HCT116 (cell line): ENCODE data around the gene PRR29. TPM values are rescaled to one million over a fixed set of nuclear protein-coding genes. Genes with fewer than 3 reads are reported as not detected.

Experiments
- ATAC-seq: fragments of 200-7000 bp; cut with Tn5 transposase; 2 replicates; pipeline ENCODE4 v1.9.1; 2020; ENCODE audit warnings: mild to moderate bottlenecking, moderate library complexity
- BruUV-seq: library from RNA; stranded (reverse); fragments of 400-500 nt; replicated peaks from 2 replicates; lab custom pipeline; 2021; lab: Mats Ljungman, UMichigan
- CTCF ChIA-PET: fragments of 300-600 bp; sonication (Branson Sonifier 250); formaldehyde crosslinking; loops from one replicate; lab custom pipeline; 2021; ENCODE audit warnings: antibody characterized with exemption; lab: Charles Lee
- POLR2A ChIA-PET: fragments of 300-600, 350-600 bp; sonication (Branson Sonifier 250); formaldehyde crosslinking; loops from one replicate; lab custom pipeline; 2021; ENCODE audit warnings: antibody characterized with exemption; lab: Charles Lee
- RAD21 ChIA-PET, 2 experiments: fragments of 300-600 bp; sonication (Branson Sonifier 250); formaldehyde crosslinking; loops; one replicate each; lab custom pipeline; 2023; ENCODE audit warnings: low total read pairs in 2 of 2; ENCODE audit not compliant: uncharacterized antibody in 2 of 2, unreplicated experiment in 2 of 2, low non-redundant PET in 1 of 2; lab: Charles Lee
- DNase-seq: peaks from one replicate; pipeline ENCODE4 v3.0.0-alpha.2; 2010; ENCODE audit warnings: low read depth, low spot score
- H2AFZ ChIP-seq: fragments of 200-600 bp; shearing (Covaris generic), sonication (generic); 2 replicates; pipeline ENCODE4 v1.6.1; 2017; ENCODE audit warnings: low read depth, mixed run types, mixed read lengths, antibody characterized with exemption, low read length; ENCODE audit not compliant: poor library complexity, severe bottlenecking
- H3K27ac ChIP-seq: 2 replicates; pipeline ENCODE4 v1.5.1; 2012; ENCODE audit warnings: low read depth, low read length
- H3K27me3 ChIP-seq: fragments of 200-600 bp; sonication (generic); 2 replicates; pipeline ENCODE4 v1.6.1; 2016; ENCODE audit warnings: mixed run types, low read length, mixed read lengths; ENCODE audit not compliant: insufficient read depth
- H3K36me3 ChIP-seq, 2 experiments: fragments of 200-500 bp in 1 of 2; fragments of 200-600 bp in 1 of 2; sonication (Bioruptor generic) in 1 of 2; sonication (generic) in 1 of 2; 2 replicates each; pipeline versions ENCODE4 v1.5.1 to v1.6.1; 2014 to 2016; ENCODE audit warnings: low read length in 2 of 2, inconsistent platforms in 1 of 2, mixed read lengths in 1 of 2, mixed run types in 1 of 2; ENCODE audit not compliant: insufficient read depth in 2 of 2, control insufficient read depth in 1 of 2
- H3K4me1 ChIP-seq, 2 experiments: fragments of 200-600 bp in 1 of 2; sonication (generic) in 1 of 2; 2 replicates each; pipeline versions ENCODE4 v1.5.1 to v1.6.1; 2012 to 2017; ENCODE audit warnings: low read length in 2 of 2, inconsistent platforms in 1 of 2, mild to moderate bottlenecking in 1 of 2, mixed read lengths in 1 of 2, mixed run types in 1 of 2, moderate library complexity in 1 of 2; ENCODE audit not compliant: insufficient read depth in 2 of 2, control insufficient read depth in 1 of 2
- H3K4me2 ChIP-seq: fragments of 200-600 bp; sonication (generic); 2 replicates; pipeline ENCODE4 v1.6.1; 2017; ENCODE audit warnings: mixed run types, low read length, mixed read lengths
- H3K4me3 ChIP-seq, 2 experiments: fragments of 200-600 bp in 1 of 2; sonication (generic) in 1 of 2; replicated peaks in 1 of 2; 2 replicates each; pipeline ENCODE4 v1.5.1; 2011 to 2016; ENCODE audit warnings: low read length in 2 of 2, control low read depth in 1 of 2, low read depth in 1 of 2, mild to moderate bottlenecking in 1 of 2, mixed read lengths in 1 of 2, mixed run types in 1 of 2
- H3K79me2 ChIP-seq: fragments of 200-600 bp; sonication (generic); 2 replicates; pipeline ENCODE4 v1.6.1; 2017; ENCODE audit warnings: mild to moderate bottlenecking, mixed run types, low read length, moderate library complexity, mixed read lengths; ENCODE audit not compliant: insufficient read depth
- H3K9ac ChIP-seq: fragments of 200-600 bp; sonication (generic); 2 replicates; pipeline ENCODE4 v1.6.1; 2016; ENCODE audit warnings: low read length, mixed read lengths
- H3K9me2 ChIP-seq: fragments of 200-600 bp; sonication (generic), shearing (Covaris generic); 2 replicates; pipeline ENCODE4 v1.6.1; 2017; ENCODE audit warnings: mixed run types, mild to moderate bottlenecking, moderate library complexity; ENCODE audit not compliant: insufficient read depth
- H3K9me3 ChIP-seq, 2 experiments: fragments of 200-500 bp in 1 of 2; fragments of 200-600 bp in 1 of 2; sonication (Bioruptor generic) in 1 of 2; sonication (generic) in 1 of 2; 2 replicates each; pipeline ENCODE4 v1.6.1; 2014 to 2017; ENCODE audit warnings: low read length in 2 of 2, mixed read lengths in 2 of 2, inconsistent platforms in 1 of 2, low read depth in 1 of 2, mild to moderate bottlenecking in 1 of 2, mixed run types in 1 of 2, moderate library complexity in 1 of 2; ENCODE audit not compliant: control insufficient read depth in 1 of 2, insufficient read depth in 1 of 2
- H4K20me1 ChIP-seq: fragments of 200-600 bp; sonication (generic), shearing (Covaris generic); 2 replicates; pipeline ENCODE4 v1.6.1; 2017; ENCODE audit warnings: mixed run types, mild to moderate bottlenecking, moderate library complexity; ENCODE audit not compliant: insufficient read depth
- CBX3 ChIP-seq: IDR thresholded peaks from 2 replicates; pipeline ENCODE4 v1.6.1; 2012; ENCODE audit warnings: low read depth
- CTCF ChIP-seq, 3 experiments: fragments of 200-600 bp in 1 of 3; sonication (generic) in 1 of 3; IDR thresholded peaks in 2 of 3; conservative IDR thresholded peaks in 1 of 3; 2 replicates each; pipeline ENCODE4 v1.5.1; 2012 to 2017; ENCODE audit warnings: low read depth in 2 of 3, low read length in 2 of 3, antibody characterized with exemption in 1 of 3, borderline replicate concordance in 1 of 3, control low read depth in 1 of 3, mild to moderate bottlenecking in 1 of 3, mixed read lengths in 1 of 3, mixed run types in 1 of 3, moderate library complexity in 1 of 3; ENCODE audit not compliant: insufficient read depth in 1 of 3
- EZH2 ChIP-seq: fragments of 200-600 bp; sonication (generic); IDR thresholded peaks from 2 replicates; pipeline ENCODE4 v1.6.1; 2017; ENCODE audit warnings: antibody characterized with exemption, mixed run types
- MAX ChIP-seq: IDR thresholded peaks from 2 replicates; pipeline ENCODE4 v1.6.1; 2012
- ZFX ChIP-seq: fragments of 450-650 bp; IDR thresholded peaks from 2 replicates; pipeline ENCODE4 v1.6.1; 2017
- intact Hi-C: fragments of 100-400 bp; cut with micrococcal nuclease; formaldehyde crosslinking; loops from 2 replicates; pipeline ENCODE4 v1.10.0; 2022
- total RNA-seq: library from RNA; stranded (reverse); gene quantifications from one replicate; pipeline ENCODE4 v1.2.1, GENCODE V29; 2021; ENCODE audit not compliant: unreplicated experiment

PRR29 gene
- total RNA-seq, 1 experiment from 2014 or later: not detected

- POLR2A ChIA-PET: no interaction called here
- DNase-seq: no peak
- Histone ChIP-seq H3K27ac (no peak overlapping the region), H3K4me1 (peaks cover 2 to 8% of the 10 kb centered on the region in 2 experiments; a peak in 2 of 4 replicates), H3K9me3 (no peaks in the 10 kb centered on the region), H3K36me3 (no peaks in the 10 kb centered on the region), H2AFZ (no peak overlapping the region), H3K27me3 (peaks cover 37% of the 10 kb centered on the region; the same call in 1 of the 2 replicates), H3K4me2 (no peak overlapping the region), H3K4me3 (no peak overlapping the region), H3K9me2 (no peaks in the 10 kb centered on the region), H3K9ac (no peak overlapping the region), H3K79me2 (no peaks in the 10 kb centered on the region), H4K20me1 (no peaks in the 10 kb centered on the region)
- RAD21 ChIA-PET: interaction anchor here in 1 of 2 experiments (1.6 kb wide), 1 partner anchor 72 kb away, joined by 6 read pairs; no protein-coding TSS in a partner anchor
- TF ChIP-seq MAX (no peak), ZFX (no peak), EZH2 (no peak)
- CTCF ChIA-PET: no interaction called here
- ATAC-seq: no peak
- intact Hi-C loops: no loop called here
- no TSS peak for BruUV-seq
Measured at GRCh38 chr17:63991611-63992010, 6.5 kb upstream of the PRR29 start.

GRCh38 chr17:63993368-63993985, 4.7 kb upstream of the PRR29 start:
- Histone ChIP-seq H4K20me1 (no peaks in the 10 kb centered on the region), H3K79me2 (no peaks in the 10 kb centered on the region), H3K9me2 (no peaks in the 10 kb centered on the region), H3K9me3 (no peaks in the 10 kb centered on the region), H3K36me3 (no peaks in the 10 kb centered on the region), H3K27ac (no peak overlapping the region), H2AFZ (no peak overlapping the region), H3K27me3 (peaks cover 41% of the 10 kb centered on the region; the same call in 1 of the 2 replicates), H3K4me1 (peaks cover 2 to 8% of the 10 kb centered on the region in 2 experiments; a peak in 2 of 4 replicates), H3K4me3 (no peak overlapping the region), H3K4me2 (no peak overlapping the region), H3K9ac (no peak overlapping the region)
- no TSS peak for BruUV-seq
- RAD21 ChIA-PET: no interaction called here
- intact Hi-C loops: no loop called here
- CTCF ChIA-PET: interaction anchor here (0.6 to 2.5 kb wide), 6 partner anchors 8 to 294 kb away, joined by 3 to 9 read pairs (median 6); partner anchors contain the start of gene ICAM2
- ATAC-seq (no peak), DNase-seq (no peak)
- TF ChIP-seq CTCF (IDR thresholded peaks at IDR 0.05 in 2 of 3, conservative IDR thresholded peaks at IDR 0.05 in 1 of 3; ENCODE audit: borderline replicate concordance in 1 of 3, insufficient read depth in 1 of 3, low read depth in 2 of 3, low read length in 2 of 3): 0 out of 6 replicates have a peak, but pooled peaks of 2 of the 3 experiments have one; percentile 2 to 19
- TF ChIP-seq CBX3: no peak
- POLR2A ChIA-PET: no interaction called here
